Activated naive CD4-positive, alpha-beta T cell (primary cell): ENCODE measurements around the gene GSTM1.
"Not testable (repeated sequence)": the region's sequence is repeated elsewhere in the genome, so short reads cannot be mapped to it uniquely, and the experiment has no call there.

ENCODE experiments used
- DNase-seq, 4 experiments: peaks; one replicate each; lab custom pipeline; 2025; lab: John Stamatoyannopoulos, UW

GSTM1 gene

GRCh38 chr1:109697861-109698260 is 10.2 kb downstream of the GSTM1 start:
- DNase-seq = not testable (repeated sequence)

- not testable (repeated sequence) for DNase-seq
Measured at GRCh38 chr1:109702940-109703339, 15.3 kb downstream of the GSTM1 start.

GRCh38 chr1:109704173-109704572 is 16.6 kb downstream of the GSTM1 start:
- DNase-seq = no peak

GRCh38 chr1:109705411-109705810 is 17.8 kb downstream of the GSTM1 start:
- no peak for DNase-seq

GRCh38 chr1:109708949-109709348 is 21.3 kb downstream of the GSTM1 start:
- DNase-seq = not testable (repeated sequence)

GRCh38 chr1:109709822-109710221 is 22.2 kb downstream of the GSTM1 start:
- not testable (repeated sequence) for DNase-seq

- DNase-seq = not testable (repeated sequence)
Measured at GRCh38 chr1:109711593-109712320, 24.1 kb downstream of the GSTM1 start, which contains the start of gene GSTM5. TSS of gene GSTM5 (plus strand) at chr1:109712251. CDS start at chr1:109712313, 62 bp downstream.

- no peak for DNase-seq
Measured at GRCh38 chr1:109712321-109712864, 24.8 kb downstream of the GSTM1 start.

GRCh38 chr1:109713636-109714035 is 26.0 kb downstream of the GSTM1 start:
- no peak for DNase-seq

GRCh38 chr1:109714661-109715372 is 27.2 kb downstream of the GSTM1 start:
- DNase-seq = no peak

GRCh38 chr1:109716121-109716520 is 28.5 kb downstream of the GSTM1 start:
- no peak for DNase-seq

GRCh38 chr1:109716570-109717090 is 29.0 kb downstream of the GSTM1 start:
- no peak for DNase-seq

GRCh38 chr1:109717729-109718128 is 30.1 kb downstream of the GSTM1 start:
- no peak for DNase-seq

- DNase-seq = no peak
Measured at GRCh38 chr1:109718495-109718894, 30.9 kb downstream of the GSTM1 start.

- DNase-seq = no peak
Measured at GRCh38 chr1:109719337-109719837, 31.8 kb downstream of the GSTM1 start.

- DNase-seq = no peak
Measured at GRCh38 chr1:109721042-109721441, 33.4 kb downstream of the GSTM1 start.

- no peak for DNase-seq
Measured at GRCh38 chr1:109721971-109722370, 34.4 kb downstream of the GSTM1 start.

GRCh38 chr1:109722908-109723691 is 35.5 kb downstream of the GSTM1 start:
- DNase-seq = no peak

GRCh38 chr1:109724933-109725332 is 37.3 kb downstream of the GSTM1 start:
- no peak for DNase-seq

- DNase-seq = no peak
Measured at GRCh38 chr1:109725510-109725909, 37.9 kb downstream of the GSTM1 start.

GRCh38 chr1:109726007-109726406 is 38.4 kb downstream of the GSTM1 start:
- no peak for DNase-seq
